K562 (cell line): ENCODE measurements around the gene TCF20. TPM values are rescaled to one million over a fixed set of nuclear protein-coding genes. Genes with fewer than 3 reads are reported as not detected.

Experiments used
- ARID1B ChIP-seq: fragments of 450-650 bp; IDR thresholded peaks from 2 replicates; pipeline ENCODE4 v1.6.1; 2016; ENCODE audit warnings: antibody characterized with exemption, mild to moderate bottlenecking, inconsistent platforms
- BHLHE40 ChIP-seq: IDR thresholded peaks from 2 replicates; pipeline ENCODE4 v1.6.1; 2011; ENCODE audit warnings: low read length, improper control_type of control experiment
- CBFB ChIP-seq: sonication (generic); formaldehyde crosslinking; IDR thresholded peaks from 2 replicates; pipeline ENCODE4 v1.4.0; 2020; ENCODE audit warnings: mild to moderate bottlenecking, missing genetic modification reagents
- EP300 ChIP-seq: IDR thresholded peaks from 2 replicates; pipeline ENCODE4 v1.6.1; 2012; ENCODE audit warnings: low read length, improper control_type of control experiment
- JUN ChIP-seq, 2 experiments: sonication (generic) in 1 of 2; formaldehyde crosslinking in 1 of 2; IDR thresholded peaks; 2 replicates each; pipeline versions ENCODE4 v1.6.1 to v1.8.0; 2012 to 2022; ENCODE audit warnings: borderline replicate concordance in 2 of 2, mild to moderate bottlenecking in 2 of 2, improper control_type of control experiment in 1 of 2, low read depth in 1 of 2, low read length in 1 of 2, missing genetic modification reagents in 1 of 2
- L3MBTL2 ChIP-seq: fragments of 450-650 bp; IDR thresholded peaks from 2 replicates; pipeline ENCODE4 v1.6.1; 2016; ENCODE audit warnings: mild to moderate bottlenecking, moderate library complexity
- MCM7 ChIP-seq, 2 experiments: fragments of 450-650 bp; IDR thresholded peaks; 2 replicates each; pipeline ENCODE4 v1.6.1; 2016 to 2018
- MEIS2 ChIP-seq: fragments of 450-650 bp; IDR thresholded peaks from 2 replicates; pipeline ENCODE4 v1.6.1; 2014; ENCODE audit warnings: mild to moderate bottlenecking; ENCODE audit not compliant: partially characterized antibody
- MYNN ChIP-seq, 2 experiments: sonication (generic); formaldehyde crosslinking in 1 of 2; IDR thresholded peaks; 2 replicates each; pipeline versions ENCODE4 v1.5.0 to v1.6.1; 2016 to 2020; ENCODE audit warnings: antibody characterized with exemption in 1 of 2, missing genetic modification reagents in 1 of 2
- NFE2 ChIP-seq: IDR thresholded peaks from 2 replicates; pipeline ENCODE4 v1.6.1; 2014; ENCODE audit warnings: antibody characterized with exemption, low read depth
- SIN3A ChIP-seq, 2 experiments: fragments of 150-350 bp in 1 of 2; IDR thresholded peaks; 2 replicates each; pipeline ENCODE4 v1.6.1; 2011 to 2016; ENCODE audit warnings: borderline replicate concordance in 2 of 2, low read depth in 2 of 2, low read length in 2 of 2, mild to moderate bottlenecking in 2 of 2, moderate library complexity in 2 of 2; ENCODE audit not compliant: control insufficient read depth in 1 of 2
- SNIP1 ChIP-seq: fragments of 450-650 bp; IDR thresholded peaks from 2 replicates; pipeline ENCODE4 v1.7.1; 2017; ENCODE audit warnings: low read depth, mild to moderate bottlenecking
- ZNF778 ChIP-seq: fragments of 450-650 bp; formaldehyde crosslinking; IDR thresholded peaks from 2 replicates; pipeline ENCODE4 v1.4.0; 2020; ENCODE audit warnings: mild to moderate bottlenecking, moderate library complexity
- polyA plus RNA-seq, 8 experiments: library from polyadenylated mRNA; depleted of rRNA in 4 of 8; stranded (reverse) in 5 of 8; unstranded in 3 of 8; fragments of >200 nt; fragmentation: Nextera tagmentation in 2 of 8; fragmentation: Illumina TruSeq in 1 of 8; extraction: Ambion mirVana in 2 of 8; extraction: Trizol in 1 of 8; gene quantifications; 2 replicates each; pipeline versions ENCODE4 v1.2.1 to v1.2.3, GENCODE V29; 2011 to 2014; ENCODE audit warnings: inconsistent platforms in 1 of 8, missing spikeins in 1 of 8
- total RNA-seq, 7 experiments: library from RNA; depleted of rRNA in 6 of 7; stranded (reverse); fragments of >200 nt in 6 of 7; fragmentation: Illumina TruSeq in 2 of 7; extraction: Trizol in 2 of 7; gene quantifications; 2 replicates each; pipeline versions ENCODE4 v1.2.1 to v1.2.3, GENCODE V29; 2011 to 2021; ENCODE audit warnings: low replicate concordance in 1 of 7
- TF ChIP-seq, protein P1 (sequence below), 2 experiments: IDR thresholded peaks in 1 of 2; conservative IDR thresholded peaks in 1 of 2; 2 replicates each; pipeline ENCODE4 v1.6.1; 2016; ENCODE audit warnings: low read depth in 2 of 2, mild to moderate bottlenecking in 1 of 2, missing compliant biosample characterization in 1 of 2, missing genetic modification characterization in 1 of 2, moderate library complexity in 1 of 2
- TF ChIP-seq, protein P2 (sequence below): fragments of 200-800 bp; sonication (Bioruptor generic); IDR thresholded peaks from 2 replicates; pipeline ENCODE4 v1.6.1; 2017; ENCODE audit warnings: missing genetic modification characterization, missing compliant biosample characterization
- TF ChIP-seq, protein P3 (sequence below): sonication (generic); formaldehyde crosslinking; IDR thresholded peaks from 2 replicates; pipeline ENCODE4 v1.9.0; 2022; ENCODE audit warnings: mild to moderate bottlenecking, missing genetic modification reagents
- TF ChIP-seq, protein P4 (sequence below): sonication (generic); formaldehyde crosslinking; IDR thresholded peaks from 2 replicates; pipeline ENCODE4 v1.5.0; 2020; ENCODE audit warnings: missing genetic modification reagents
- TF ChIP-seq, protein P5 (sequence below): IDR thresholded peaks from 3 replicates; pipeline ENCODE4 v1.6.1; 2011; ENCODE audit warnings: borderline replicate concordance, mild to moderate bottlenecking, moderate library complexity; ENCODE audit not compliant: insufficient read length; ENCODE audit errors: extremely low read depth
- TF ChIP-seq, protein P6 (sequence below): fragments of 250-450 bp; sonication (Bioruptor Pico); IDR thresholded peaks from 2 replicates; pipeline ENCODE4 v1.8.0; 2022; ENCODE audit warnings: moderate library complexity, mild to moderate bottlenecking, inconsistent platforms

Gene TCF20
- total and polyA plus RNA-seq, 9 of the 15 experiments (the other 6 are each of a cell fraction or from before 2014, with no cell fraction given), result 0.35 to 43.6 (median 17.5) TPM

DNA sequence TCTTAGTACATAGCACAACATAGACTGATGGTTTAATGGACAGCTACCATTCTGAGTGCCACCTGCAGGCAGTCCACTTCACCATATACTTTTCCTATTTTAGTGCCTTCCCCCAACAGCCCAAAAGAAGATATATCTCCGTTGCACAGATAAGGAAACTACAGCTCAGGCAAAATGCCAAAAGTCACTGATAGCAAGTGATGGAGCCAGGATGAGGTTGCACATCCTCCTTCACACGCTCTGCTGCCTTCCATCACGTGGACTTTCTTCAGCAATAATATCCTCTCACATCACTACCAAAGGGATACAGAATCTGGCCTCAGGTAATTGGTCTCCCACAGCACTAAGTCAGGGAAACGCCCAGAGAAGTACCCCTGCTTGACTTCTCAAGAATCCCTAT lies 7.5 kb downstream of the TCF20 start (continued):
- TF ChIP-seq, protein P1, sequence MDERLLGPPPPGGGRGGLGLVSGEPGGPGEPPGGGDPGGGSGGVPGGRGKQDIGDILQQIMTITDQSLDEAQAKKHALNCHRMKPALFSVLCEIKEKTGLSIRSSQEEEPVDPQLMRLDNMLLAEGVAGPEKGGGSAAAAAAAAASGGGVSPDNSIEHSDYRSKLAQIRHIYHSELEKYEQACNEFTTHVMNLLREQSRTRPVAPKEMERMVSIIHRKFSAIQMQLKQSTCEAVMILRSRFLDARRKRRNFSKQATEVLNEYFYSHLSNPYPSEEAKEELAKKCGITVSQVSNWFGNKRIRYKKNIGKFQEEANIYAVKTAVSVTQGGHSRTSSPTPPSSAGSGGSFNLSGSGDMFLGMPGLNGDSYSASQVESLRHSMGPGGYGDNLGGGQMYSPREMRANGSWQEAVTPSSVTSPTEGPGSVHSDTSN (CRISPR knock-in tag; IDR thresholded peaks at IDR 0.05; ENCODE audit: low read depth), result no peak
- TF ChIP-seq, protein P1 (tag; conservative IDR thresholded peaks at IDR 0.05; ENCODE audit: low read depth), result 0 out of 2 replicates have a peak, but pooled peaks have one; percentile 45
- TF ChIP-seq CBFB (CRISPR knock-in tag) (no peak), NFE2 (peak; percentile 64), SNIP1 (no peak), ARID1B (0 out of 2 replicates have a peak, but pooled peaks have one; percentile 27), EP300 (peak; percentile 17; the same call in 1 of the 2 replicates), L3MBTL2 (peak; percentile 34; the same call in 1 of the 2 replicates), MYNN (IDR thresholded peaks at IDR 0.05) (no peak), MYNN (CRISPR knock-in tag; IDR thresholded peaks at IDR 0.05) (no peak), MEIS2 (peak; percentile 70), MCM7 (IDR thresholded peaks at IDR 0.05) (no peak), JUN (IDR thresholded peaks at IDR 0.05; ENCODE audit: borderline replicate concordance, low read depth, low read length) (no peak), JUN (CRISPR knock-in tag; IDR thresholded peaks at IDR 0.05; ENCODE audit: borderline replicate concordance) (no peak), SIN3A (IDR thresholded peaks at IDR 0.05; ENCODE audit: borderline replicate concordance in 2 of 2, control insufficient read depth in 1 of 2, low read depth in 2 of 2, low read length in 2 of 2) (no peak), ZNF778 (CRISPR knock-in tag) (no peak), BHLHE40 (peak; percentile 37; the same call in 1 of the 2 replicates)
- TF ChIP-seq, protein P2, sequence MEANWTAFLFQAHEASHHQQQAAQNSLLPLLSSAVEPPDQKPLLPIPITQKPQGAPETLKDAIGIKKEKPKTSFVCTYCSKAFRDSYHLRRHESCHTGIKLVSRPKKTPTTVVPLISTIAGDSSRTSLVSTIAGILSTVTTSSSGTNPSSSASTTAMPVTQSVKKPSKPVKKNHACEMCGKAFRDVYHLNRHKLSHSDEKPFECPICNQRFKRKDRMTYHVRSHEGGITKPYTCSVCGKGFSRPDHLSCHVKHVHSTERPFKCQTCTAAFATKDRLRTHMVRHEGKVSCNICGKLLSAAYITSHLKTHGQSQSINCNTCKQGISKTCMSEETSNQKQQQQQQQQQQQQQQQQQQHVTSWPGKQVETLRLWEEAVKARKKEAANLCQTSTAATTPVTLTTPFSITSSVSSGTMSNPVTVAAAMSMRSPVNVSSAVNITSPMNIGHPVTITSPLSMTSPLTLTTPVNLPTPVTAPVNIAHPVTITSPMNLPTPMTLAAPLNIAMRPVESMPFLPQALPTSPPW (CRISPR knock-in tag), result peak; percentile 35; the same call in 1 of the 2 replicates
- TF ChIP-seq, protein P3, sequence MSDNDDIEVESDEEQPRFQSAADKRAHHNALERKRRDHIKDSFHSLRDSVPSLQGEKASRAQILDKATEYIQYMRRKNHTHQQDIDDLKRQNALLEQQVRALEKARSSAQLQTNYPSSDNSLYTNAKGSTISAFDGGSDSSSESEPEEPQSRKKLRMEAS (CRISPR knock-in tag), result no peak
- TF ChIP-seq, protein P4, sequence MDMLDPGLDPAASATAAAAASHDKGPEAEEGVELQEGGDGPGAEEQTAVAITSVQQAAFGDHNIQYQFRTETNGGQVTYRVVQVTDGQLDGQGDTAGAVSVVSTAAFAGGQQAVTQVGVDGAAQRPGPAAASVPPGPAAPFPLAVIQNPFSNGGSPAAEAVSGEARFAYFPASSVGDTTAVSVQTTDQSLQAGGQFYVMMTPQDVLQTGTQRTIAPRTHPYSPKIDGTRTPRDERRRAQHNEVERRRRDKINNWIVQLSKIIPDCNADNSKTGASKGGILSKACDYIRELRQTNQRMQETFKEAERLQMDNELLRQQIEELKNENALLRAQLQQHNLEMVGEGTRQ (CRISPR knock-in tag), result peak; percentile 58
- TF ChIP-seq, protein P5, sequence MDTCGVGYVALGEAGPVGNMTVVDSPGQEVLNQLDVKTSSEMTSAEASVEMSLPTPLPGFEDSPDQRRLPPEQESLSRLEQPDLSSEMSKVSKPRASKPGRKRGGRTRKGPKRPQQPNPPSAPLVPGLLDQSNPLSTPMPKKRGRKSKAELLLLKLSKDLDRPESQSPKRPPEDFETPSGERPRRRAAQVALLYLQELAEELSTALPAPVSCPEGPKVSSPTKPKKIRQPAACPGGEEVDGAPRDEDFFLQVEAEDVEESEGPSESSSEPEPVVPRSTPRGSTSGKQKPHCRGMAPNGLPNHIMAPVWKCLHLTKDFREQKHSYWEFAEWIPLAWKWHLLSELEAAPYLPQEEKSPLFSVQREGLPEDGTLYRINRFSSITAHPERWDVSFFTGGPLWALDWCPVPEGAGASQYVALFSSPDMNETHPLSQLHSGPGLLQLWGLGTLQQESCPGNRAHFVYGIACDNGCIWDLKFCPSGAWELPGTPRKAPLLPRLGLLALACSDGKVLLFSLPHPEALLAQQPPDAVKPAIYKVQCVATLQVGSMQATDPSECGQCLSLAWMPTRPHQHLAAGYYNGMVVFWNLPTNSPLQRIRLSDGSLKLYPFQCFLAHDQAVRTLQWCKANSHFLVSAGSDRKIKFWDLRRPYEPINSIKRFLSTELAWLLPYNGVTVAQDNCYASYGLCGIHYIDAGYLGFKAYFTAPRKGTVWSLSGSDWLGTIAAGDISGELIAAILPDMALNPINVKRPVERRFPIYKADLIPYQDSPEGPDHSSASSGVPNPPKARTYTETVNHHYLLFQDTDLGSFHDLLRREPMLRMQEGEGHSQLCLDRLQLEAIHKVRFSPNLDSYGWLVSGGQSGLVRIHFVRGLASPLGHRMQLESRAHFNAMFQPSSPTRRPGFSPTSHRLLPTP, result no peak
- TF ChIP-seq, protein P6, sequence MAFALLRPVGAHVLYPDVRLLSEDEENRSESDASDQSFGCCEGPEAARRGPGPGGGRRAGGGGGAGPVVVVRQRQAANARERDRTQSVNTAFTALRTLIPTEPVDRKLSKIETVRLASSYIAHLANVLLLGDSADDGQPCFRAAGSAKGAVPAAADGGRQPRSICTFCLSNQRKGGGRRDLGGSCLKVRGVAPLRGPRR, result no peak
